A204.1 (cell line): ENCODE data around the gene UBALD1.
"Not testable (repeated sequence)": the region's sequence is repeated elsewhere in the genome, so short reads cannot be mapped to it uniquely, and the experiment has no call there.

Experiments used
- FAIRE-seq: peaks from 2 replicates; lab custom pipeline; 2012; peaks lifted over from hg19 to GRCh38; lab: Jason Lieb, UNC

The UBALD1 gene

DNA sequence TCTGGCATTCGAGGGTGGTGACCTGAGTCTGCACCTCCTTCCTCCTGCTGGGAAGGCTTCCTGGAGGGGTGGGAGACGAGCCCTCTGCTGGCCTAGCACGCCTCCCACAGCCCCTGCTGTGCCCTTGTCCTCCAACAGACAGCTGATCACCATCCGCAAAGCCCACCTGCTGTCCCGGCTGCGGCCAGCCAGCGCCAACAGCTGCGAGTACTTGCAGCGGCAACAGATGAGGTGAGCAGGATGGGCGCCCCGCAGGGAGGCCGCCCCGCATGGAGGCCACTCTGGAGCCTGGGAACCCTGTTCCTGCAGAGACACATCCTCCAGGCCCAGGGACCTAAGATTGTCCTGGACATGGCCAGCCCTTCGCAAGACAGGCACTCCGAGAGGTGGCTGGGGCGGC is 21.6 kb downstream of the UBALD1 start:
- no peak for FAIRE-seq

DNA sequence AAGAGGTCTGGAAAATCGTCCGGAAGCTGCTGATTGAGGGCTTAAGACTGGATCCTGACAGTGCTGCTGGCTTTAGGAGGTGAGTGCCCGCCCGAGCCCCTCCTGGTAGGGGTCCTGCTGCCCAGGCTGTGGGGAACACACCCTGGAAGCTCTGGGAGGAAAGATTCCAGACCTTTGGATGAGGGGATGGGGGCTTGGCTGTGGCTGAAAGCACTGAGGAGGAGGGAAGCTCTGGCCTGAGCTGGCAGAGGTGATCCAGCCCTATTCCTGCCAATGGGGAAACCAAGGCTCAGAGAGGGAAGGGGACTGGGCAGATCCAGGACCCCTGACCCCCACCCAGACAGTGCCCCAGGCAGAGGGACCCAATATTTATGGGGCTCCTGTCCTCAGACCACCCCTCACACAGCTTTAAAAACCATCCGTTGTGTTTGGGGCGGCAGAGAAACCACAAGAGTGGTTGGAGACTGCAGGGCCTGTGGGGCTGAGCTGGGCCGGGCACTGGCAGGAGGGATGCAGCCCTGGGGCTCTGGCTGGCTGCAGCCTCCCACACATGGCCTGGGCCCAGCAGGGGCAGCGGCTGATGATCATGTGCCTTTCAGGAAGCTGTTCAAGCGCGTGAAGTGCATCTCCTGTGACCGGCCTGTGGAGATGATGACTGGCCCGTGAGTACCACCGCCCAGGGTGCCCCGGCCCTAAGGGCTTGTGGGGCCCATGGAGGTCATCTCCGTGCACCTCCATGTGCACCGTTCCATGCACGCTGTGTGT is 22.8 kb downstream of the UBALD1 start:
- FAIRE-seq = no peak

DNA sequence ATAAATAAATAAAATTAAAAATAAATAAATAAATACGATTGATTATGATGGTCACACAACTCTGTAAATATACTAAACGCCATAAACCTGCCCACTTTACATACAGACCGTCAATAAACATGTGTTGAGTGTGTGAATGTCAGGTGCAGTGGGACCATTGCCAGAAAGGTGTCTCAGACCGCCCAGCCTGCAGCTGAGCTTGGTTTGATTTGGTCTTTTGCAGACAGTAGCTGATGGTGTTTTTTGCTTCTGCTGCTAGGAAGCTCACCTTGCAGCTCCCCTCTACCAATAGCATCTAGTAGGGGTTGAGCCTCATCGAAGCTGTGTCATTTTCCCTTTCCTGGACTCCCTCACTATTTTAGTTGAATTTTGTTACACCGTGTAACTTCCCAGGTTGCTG is 23.5 kb downstream of the UBALD1 start:
- no peak for FAIRE-seq

DNA sequence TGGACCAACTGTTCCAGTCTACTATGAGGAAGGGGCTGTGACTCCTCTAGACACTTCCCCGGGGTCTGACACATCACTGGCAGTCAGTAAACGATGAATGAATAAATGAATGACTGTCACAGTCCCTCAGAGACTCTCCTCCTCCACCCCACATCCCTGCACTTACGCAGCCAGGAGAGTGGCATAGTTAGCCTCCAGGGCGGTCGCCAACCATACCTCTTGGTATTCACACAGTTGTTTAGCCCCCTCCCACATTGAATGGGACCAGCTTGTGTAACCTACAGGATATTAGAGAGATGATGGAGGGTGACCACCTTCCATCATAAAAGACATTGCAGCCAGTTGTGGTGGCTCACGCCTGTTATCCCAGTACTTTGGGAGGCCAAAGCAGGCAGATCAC is 25.7 kb downstream of the UBALD1 start:
- FAIRE-seq = no peak

DNA sequence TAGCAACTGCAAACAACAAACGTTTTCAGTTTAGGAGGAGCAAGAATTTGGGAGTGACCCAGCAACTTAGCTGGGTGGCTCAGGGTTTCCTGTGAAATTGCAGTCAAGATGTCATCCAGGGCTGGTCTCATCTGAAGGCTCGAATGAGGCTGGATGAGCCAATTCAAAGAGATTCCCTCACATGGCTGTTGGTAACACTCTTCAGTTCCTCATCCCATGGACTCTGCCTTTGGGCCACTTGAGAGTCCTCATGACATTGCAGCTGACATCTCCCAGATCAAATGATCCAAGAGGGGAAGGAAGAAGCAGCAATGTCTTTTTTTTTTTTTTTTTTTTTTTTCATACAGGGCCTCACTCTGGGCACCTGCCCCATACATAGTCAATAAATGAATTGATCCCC is 26.3 kb downstream of the UBALD1 start:
- FAIRE-seq = no peak

DNA sequence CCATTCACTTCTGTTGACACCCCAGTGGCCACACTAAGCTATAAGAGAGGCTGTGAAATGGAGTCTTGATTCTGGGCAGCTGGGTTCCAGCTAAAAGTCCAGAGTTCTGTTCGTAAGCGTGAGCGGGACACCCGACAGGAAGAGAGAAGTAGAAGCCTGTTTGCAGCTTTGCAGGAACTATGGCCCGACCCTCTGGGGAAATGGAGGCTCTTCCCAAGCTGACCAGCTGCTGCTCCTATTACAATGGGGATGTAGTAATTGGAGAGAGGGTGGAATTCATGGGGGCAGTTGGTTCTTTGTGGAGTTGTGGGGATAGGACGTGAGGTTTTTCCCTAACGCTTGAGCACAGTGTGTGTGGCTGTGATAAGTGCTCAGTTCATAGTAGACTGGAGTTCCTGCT is 28.4 kb downstream of the UBALD1 start:
- no peak for FAIRE-seq

DNA sequence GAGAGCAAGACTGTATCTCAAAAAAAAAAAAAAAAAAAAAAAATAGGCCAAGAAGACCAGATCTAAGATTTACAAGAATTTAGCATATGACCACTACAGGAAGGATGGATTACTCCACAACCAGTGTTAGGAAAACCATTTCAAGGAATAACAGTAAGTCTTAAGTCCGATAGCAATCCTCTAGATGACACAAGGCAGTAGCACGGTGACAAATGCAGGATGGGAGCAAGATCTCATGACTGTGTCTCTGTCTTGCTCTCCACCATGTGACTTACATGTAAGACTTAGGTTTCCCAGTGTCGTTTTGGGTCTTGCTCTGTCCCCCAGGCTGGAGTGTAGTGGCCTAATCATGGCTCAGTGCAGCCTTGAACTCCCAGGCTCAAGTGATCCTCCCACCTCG is 30.8 kb downstream of the UBALD1 start:
- FAIRE-seq = no peak

DNA sequence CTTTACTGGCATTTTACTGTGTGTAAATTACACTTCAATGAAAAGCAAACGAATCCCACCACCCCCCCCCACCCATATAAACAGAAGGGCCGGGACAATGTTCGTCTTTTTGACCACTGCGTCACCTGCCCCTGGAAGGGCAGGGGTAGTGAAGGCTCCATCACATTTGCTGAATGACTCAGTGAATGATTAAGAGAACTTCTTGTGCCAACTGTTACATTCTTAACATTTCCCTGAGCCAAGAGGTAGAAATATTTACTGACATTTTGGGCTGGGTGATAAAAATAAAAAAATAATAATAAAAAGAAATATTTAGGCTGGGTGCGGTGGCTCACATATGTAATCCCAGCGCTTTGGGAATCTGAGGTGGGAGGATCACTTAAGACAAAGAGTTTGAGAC is 34.4 kb downstream of the UBALD1 start:
- no peak for FAIRE-seq

DNA sequence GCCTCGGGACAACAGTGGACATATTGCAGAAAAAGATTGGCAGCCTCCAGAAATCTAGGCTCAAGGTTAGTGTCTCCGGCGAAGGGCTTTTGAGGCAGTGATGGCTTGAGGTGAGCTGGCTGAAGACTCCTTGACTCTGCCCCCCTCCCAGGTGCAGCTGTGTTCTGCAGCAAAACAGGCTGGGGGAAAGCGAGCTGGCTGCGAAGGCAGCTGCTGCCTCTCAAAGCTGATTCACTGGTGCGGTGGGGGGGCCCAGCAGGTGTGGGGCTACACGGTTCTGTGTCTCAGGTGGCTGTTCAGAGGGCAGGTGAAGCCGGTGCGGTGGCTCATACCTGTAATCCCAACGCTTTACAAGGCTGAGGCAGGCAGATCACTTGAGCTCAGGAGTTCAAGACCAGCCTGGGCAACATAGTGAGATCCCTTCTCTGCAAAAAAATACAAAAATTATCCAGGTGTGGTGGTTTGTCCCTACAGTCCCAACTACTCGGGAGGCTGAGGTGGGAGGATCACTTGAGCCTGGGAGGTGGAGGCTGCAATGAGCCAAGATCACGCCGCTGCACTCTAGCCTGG is 35.6 kb downstream of the UBALD1 start:
- FAIRE-seq = no peak

DNA sequence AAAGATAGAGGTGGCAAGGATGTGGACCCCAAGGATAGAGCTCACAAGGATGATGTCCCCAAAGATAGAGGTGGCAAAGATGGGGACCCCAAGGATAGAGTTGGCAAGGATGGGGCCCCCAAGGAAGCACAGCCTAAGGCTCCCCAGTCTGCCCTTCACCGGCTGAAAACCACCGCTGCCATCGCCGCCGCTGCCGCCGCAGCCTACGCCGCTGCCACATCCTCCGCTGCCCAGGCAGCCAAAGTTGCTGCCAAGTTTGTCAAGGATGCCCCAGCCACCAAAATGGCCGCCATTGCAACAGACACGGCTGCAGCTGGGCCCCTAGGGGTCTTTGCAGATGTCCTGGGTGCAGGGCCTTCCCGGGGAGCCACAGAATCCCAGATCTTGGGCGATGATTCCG is 38.7 kb downstream of the UBALD1 start:
- no peak for FAIRE-seq

DNA sequence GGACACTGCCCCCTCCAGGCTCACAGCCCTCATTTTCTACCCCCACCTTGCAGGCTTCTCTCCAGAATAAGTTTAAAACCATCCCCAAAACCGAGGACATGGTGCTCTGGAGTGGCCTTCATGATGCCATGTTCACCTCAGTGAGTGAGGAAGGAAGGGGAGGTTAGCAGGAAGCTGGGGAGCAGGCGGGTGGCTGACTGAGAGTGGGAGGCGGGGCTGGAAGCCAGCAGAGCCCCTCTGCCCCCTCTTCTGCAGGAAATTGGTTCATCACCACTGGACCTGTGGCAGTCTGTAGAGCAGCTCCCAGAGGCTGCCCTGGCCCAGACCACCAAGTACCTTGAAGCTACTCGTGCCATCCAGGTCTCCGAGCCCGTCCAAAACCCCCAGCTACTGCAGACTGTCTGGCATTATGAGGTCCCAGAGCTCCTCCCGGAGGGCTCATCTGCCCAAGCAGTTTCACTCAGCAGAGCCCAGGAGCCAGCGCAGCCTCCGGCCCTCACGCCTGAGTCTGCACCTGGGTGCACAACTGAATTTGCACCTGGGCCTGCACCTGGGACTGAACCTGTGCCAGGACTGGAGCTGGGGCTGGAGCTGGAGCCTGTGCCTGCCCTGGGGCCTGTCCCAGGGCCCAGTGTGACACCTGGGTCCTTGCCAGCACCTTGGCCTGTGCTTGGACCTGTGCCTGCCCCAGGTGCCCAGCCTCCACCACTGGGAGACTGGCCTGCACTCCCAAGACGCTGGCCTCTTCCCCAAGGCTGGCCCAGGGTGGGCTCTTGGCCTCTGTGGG is 39.6 kb downstream of the UBALD1 start:
- no peak for FAIRE-seq

DNA sequence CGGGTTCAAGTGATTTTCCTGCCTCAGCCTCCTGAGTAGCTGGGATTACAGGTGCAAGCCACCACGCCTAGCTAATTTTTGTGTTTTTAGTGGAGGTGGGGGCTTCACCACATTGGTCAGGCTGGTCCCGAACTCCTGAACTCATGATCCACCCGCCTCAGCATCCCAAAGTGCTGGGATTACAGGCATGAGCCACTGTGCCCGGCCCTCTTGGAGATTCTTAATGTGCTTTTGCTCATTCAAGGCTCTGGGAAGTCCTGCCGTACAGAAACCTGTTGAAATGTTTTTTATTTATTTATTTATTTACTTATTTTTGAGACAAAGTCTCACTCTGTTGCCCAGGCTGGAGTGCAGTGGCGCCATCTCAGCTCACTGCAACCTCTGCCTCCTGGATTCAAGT is 40.8 kb downstream of the UBALD1 start:
- FAIRE-seq = not testable (repeated sequence)

DNA sequence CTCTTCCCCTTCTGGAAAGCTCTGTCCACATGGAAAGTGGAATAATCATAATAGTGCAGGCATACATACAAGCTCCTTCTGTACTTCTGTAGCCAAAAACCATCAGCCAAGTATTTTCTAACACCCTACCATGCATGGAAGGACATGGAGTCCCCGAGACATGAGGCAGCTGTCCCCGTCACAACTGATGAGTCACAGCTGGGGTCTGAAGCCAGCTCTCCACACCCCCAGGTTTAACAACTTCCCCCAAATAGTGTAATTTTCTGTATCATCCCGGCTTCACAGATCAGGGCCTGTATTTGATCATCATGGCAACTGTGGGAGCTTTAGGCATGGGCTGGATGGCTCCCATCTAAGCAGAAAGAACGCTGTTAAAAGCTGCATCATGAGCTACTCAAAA is 42.0 kb downstream of the UBALD1 start:
- FAIRE-seq = no peak

DNA sequence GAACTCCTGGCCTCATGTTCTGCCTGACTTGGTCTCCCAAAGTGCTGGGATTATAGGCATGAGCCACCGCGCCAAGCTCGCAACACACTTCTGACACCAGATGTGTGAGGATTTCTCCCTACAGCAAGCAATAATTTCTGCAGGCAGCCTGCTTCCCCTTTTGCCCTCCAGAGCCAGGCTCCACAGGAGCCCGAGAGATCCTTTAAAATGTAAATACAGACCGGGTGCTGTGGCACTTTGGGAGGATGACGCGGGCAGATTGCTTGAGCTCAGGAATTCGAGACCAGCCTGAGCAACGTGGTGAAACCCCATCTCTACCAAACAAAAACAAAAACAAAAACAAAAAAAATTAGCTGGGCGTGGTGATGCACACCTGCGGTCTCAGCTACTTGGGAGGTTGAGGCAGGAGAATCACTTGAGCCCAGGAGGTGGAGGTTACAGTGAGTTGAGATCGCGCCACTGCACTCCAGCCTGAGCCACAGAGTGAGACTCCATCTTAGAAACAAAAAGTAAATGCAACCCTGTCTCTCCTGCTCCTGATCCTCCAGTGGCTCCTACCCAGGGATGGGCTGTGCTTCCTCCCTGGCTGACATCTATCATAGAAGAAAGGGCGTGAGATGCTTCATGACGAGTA is 43.9 kb downstream of the UBALD1 start:
- no peak for FAIRE-seq

DNA sequence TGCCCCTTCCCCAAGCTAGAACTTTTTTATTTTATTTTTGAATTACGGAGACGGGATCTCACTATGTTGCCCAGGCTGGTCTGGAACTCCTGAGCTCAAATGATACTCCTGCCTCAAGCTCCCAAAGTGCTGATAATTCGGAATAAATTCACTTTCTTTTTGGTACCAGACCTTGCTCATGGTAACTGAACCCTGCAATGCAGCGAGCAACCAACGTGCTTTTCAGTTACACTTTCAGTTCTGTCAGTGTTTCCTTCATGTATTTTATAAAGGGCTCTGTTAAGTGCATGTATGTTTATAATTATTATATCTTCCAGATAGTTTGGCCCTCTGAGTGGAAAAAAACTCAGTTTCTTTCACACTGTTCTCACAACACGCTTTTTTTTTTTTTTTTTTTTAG is 44.6 kb downstream of the UBALD1 start:
- no peak for FAIRE-seq

DNA sequence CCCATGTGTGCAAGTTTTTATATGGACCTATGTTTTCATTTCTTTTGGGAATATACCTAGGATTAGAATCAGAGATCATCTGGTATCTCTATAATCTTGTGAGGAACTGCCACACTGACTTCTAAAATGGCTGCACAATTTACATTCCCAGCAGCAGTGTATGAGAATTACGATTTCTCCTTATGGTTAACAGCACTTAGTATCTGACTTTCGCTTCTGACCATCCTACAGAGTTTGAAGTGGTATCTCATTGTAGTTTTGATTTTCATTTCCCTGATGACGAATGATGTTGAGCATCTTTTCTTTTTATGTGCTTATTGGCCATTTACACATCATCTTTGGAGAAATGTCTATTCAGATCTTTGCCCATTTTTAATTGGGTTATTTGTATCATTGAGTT is 48.5 kb downstream of the UBALD1 start:
- FAIRE-seq = no peak

DNA sequence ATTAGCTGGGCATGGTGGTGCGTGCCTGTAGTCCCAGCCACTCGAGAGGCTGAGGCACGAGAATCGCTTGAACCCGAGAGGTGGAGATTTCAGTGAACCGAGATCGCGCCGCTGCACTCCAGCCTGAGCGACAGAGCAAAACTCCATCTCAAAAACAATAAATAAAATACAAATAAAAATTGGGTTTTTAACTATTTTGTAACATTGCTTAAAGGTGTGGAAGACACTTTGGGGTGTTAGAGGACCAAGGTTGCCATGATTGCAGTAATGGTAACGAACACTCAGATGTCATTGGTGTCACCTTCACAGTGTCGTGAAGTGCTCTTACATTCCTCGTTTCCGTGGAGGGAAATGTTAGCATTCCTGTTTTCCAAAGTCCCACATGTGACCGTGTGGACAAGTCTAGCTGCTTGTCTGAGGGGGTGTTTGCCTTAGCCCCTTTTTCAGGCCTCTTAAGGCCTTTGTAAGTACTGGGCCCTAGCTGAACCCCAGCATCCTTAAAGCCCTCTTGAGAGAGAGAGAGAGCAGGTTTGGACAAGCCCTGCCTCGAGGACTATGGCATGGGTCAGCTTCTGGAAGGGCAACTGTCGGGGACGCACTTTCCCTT is 49.9 kb downstream of the UBALD1 start:
- FAIRE-seq = no peak

DNA sequence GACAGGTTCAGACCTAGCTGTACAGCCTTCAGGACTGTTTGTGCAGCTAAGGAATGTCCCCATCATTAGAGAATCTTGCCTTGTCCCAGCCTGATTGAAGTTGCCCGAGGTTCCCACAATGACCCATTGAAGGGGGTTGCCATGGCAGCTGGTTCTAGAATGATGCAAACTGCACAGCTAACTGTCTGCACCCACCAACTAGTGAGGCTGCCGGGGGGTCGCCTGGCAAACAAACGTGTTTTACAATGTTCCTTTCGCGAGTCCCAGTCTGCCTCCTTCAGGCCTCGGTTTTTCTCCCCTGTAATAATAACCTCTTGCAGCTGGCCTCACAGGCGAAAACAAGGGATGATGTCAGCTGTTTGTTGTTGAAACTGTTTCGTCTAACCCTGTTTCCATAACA is 53.1 kb downstream of the UBALD1 start:
- FAIRE-seq = no peak
